Measurements from ENCODE around the gene F2RL3.
"Not testable (repeated sequence)": the region's sequence is repeated elsewhere in the genome, so short reads cannot be mapped to it uniquely, and the experiment has no call there.

F2RL3 gene

GRCh38 chr19:16927883-16928282 lies 39.1 kb downstream of the F2RL3 start:
- in situ Hi-C loops (cut with HindIII; ENCODE audit: low sequenced_read_pairs): no loop called here
- no peak overlapping the region for H3K4me3 ChIP-seq (ENCODE audit: low read depth, low read length)
- no peak for DNase-seq (ENCODE audit: low read depth, low spot score)
- TF ChIP-seq CTCF (IDR thresholded peaks at IDR 0.05; ENCODE audit: low read depth, low read length): no peak

- DNase-seq (ENCODE audit: low read depth, low spot score): no peak
- in situ Hi-C loops (cut with HindIII; ENCODE audit: low sequenced_read_pairs): no loop called here
- no peak overlapping the region for H3K4me3 ChIP-seq (ENCODE audit: low read depth, low read length)
- TF ChIP-seq CTCF (IDR thresholded peaks at IDR 0.05; ENCODE audit: low read depth, low read length): no peak
Observed at GRCh38 chr19:16928351-16928750, 39.6 kb downstream of the F2RL3 start.

GRCh38 chr19:16928916-16929315 lies 40.1 kb downstream of the F2RL3 start:
- TF ChIP-seq CTCF (IDR thresholded peaks at IDR 0.05; ENCODE audit: low read depth, low read length): no peak
- no peak for DNase-seq (ENCODE audit: low read depth, low spot score)
- in situ Hi-C loops (cut with HindIII; ENCODE audit: low sequenced_read_pairs): no loop called here
- H3K4me3 ChIP-seq (ENCODE audit: low read depth, low read length): no peak overlapping the region

- TF ChIP-seq CTCF (IDR thresholded peaks at IDR 0.05; ENCODE audit: low read depth, low read length): no peak
- H3K4me3 ChIP-seq (ENCODE audit: low read depth, low read length): no peak overlapping the region
- in situ Hi-C loops (cut with HindIII; ENCODE audit: low sequenced_read_pairs): no loop called here
- no peak for DNase-seq (ENCODE audit: low read depth, low spot score)
Observed at GRCh38 chr19:16930753-16931152, 42.0 kb downstream of the F2RL3 start.

GRCh38 chr19:16931306-16931705 lies 42.5 kb downstream of the F2RL3 start:
- in situ Hi-C loops (cut with HindIII; ENCODE audit: low sequenced_read_pairs): no loop called here

GRCh38 chr19:16934489-16934888 lies 45.7 kb downstream of the F2RL3 start:
- in situ Hi-C loops (cut with HindIII; ENCODE audit: low sequenced_read_pairs): no loop called here
- no peak for TF ChIP-seq CTCF (IDR thresholded peaks at IDR 0.05; ENCODE audit: low read depth, low read length)
- no peak overlapping the region for H3K4me3 ChIP-seq (ENCODE audit: low read depth, low read length)
- no peak for DNase-seq (ENCODE audit: low read depth, low spot score)

More at GRCh38 chr19:16931306-16931705, 42.5 kb downstream of the F2RL3 start:
- DNase-seq (ENCODE audit: low read depth, low spot score): no peak
- H3K4me3 ChIP-seq (ENCODE audit: low read depth, low read length): no peak overlapping the region
- TF ChIP-seq CTCF (IDR thresholded peaks at IDR 0.05; ENCODE audit: low read depth, low read length): no peak

- no peak overlapping the region for H3K4me3 ChIP-seq (ENCODE audit: low read depth, low read length)
- no peak for DNase-seq (ENCODE audit: low read depth, low spot score)
- in situ Hi-C loops (cut with HindIII; ENCODE audit: low sequenced_read_pairs): no loop called here
- no peak for TF ChIP-seq CTCF (IDR thresholded peaks at IDR 0.05; ENCODE audit: low read depth, low read length)
Observed at GRCh38 chr19:16936901-16937300, 48.1 kb downstream of the F2RL3 start.

- in situ Hi-C loops (cut with HindIII; ENCODE audit: low sequenced_read_pairs); H3K4me3 ChIP-seq (ENCODE audit: low read depth, low read length); DNase-seq (ENCODE audit: low read depth, low spot score): not testable (repeated sequence)
Observed at GRCh38 chr19:16937796-16938195, 49.0 kb downstream of the F2RL3 start.
